ENCODE data around the gene HNRNPA1L2.
"Not testable (repeated sequence)": the region's sequence is repeated elsewhere in the genome, so short reads cannot be mapped to it uniquely, and the experiment has no call there.

Gene HNRNPA1L2

DNA sequence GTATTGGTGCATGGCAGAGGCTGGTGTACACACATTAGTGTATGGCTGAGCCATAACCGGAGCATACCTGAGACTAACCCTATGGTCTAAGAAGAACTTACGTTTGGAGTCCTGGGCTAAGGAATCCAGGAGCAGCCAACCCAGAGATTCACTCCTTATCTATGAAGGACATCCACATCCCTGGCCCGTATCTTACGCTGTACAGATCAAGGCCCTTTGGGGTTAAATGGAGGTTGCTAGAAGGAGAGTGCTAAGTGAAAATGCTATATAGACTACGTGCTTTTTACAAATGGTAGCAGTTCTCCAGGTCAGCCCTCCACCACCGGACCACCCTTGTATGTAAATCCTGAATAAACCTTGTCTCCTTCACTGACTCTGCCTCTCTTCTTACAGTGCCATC is 8.5 kb downstream of the HNRNPA1L2 start:
- no peak for DNase-seq

- DNase-seq = no peak
Measured at GRCh38 chr13:52651897-52652195, 9.6 kb downstream of the HNRNPA1L2 start.

DNA sequence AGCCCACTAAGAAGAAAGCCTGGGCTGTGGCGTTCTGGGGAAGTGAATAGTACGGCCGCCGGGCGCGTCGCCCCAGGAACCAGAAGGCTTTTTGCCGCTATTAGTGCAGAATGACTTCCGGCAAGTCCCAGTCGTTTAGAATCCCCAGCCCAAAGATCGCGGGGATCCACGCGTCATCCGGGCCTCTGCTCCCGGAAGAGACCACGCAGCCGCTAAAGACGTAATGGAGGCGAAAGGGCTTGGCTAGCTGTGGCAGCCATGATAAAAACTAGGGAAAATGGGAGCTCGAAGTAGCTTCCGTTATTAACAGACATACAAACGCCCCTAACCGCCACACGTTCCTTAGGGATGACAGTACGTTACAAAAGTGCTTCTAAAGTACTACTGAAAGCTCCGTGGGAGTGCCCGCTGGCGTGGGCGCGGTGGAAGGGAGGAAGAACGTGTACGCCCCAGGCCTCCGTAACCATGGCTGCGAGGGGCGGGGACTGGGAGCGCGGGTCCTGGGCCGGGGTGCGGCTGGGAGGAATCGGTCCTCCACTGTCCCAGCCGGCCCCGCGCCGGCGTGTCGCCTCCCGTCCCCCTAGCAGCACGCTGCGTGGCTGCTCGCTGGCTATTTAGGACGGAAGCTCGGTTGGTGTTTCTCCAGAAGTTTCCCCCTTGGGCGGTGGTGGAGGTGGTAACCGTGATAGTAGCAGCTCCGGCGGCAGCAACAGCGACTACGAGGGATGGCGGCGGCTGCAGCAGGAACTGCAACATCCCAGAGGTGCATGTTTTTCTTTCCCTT is 10.2 kb downstream of the HNRNPA1L2 start, which contains the start of gene SUGT1:
Gene SUGT1, plus strand, starts transcription at position 641 of the 784 bp plus-strand sequence. Its CDS starts 85 bp downstream, at position 726.
- DNase-seq = peak; percentile 91

GRCh38 chr13:52652980-52653303 is 10.7 kb downstream of the HNRNPA1L2 start:
- no peak for DNase-seq

- DNase-seq = no peak
Measured at GRCh38 chr13:52659340-52659739, 17.1 kb downstream of the HNRNPA1L2 start.

DNA sequence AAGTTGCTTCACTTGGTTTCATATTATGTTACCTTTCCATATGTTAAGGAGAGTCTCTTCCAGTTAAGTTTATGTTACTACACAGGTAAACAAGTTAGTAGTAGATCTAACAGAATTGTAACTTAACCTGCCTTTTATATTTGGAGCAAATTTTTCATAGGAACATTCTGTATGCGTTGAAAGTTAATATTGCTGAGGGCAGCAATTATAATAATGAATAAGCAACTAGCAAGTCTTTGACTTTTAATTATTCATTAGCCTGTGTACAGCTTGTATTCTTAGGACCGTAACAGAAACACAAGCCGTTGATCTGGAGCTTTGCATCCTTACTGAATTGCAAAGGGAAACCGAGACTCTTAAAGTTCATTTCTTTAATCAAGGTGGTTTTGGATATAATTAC is 22.0 kb downstream of the HNRNPA1L2 start:
- DNase-seq = no peak

DNA sequence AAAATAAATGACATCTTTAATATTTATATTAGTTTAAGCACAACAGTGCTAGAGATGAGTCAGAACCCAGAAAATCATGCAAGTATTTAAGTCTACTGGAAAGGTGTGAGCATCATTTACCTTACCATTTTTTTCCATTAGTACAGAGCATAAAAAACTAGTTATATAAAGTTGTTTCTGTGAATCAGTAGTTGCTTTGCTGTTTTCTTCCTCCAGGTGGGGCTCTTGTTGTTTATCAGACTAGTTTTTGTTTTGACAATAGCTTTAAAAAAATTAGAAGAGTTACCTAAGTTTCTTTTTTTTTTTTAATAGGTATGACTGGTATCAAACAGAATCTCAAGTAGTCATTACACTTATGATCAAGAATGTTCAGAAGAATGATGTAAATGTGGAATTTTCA is 23.1 kb downstream of the HNRNPA1L2 start:
- DNase-seq = no peak

GRCh38 chr13:52669677-52670076 is 27.4 kb downstream of the HNRNPA1L2 start:
- DNase-seq = no peak

DNA sequence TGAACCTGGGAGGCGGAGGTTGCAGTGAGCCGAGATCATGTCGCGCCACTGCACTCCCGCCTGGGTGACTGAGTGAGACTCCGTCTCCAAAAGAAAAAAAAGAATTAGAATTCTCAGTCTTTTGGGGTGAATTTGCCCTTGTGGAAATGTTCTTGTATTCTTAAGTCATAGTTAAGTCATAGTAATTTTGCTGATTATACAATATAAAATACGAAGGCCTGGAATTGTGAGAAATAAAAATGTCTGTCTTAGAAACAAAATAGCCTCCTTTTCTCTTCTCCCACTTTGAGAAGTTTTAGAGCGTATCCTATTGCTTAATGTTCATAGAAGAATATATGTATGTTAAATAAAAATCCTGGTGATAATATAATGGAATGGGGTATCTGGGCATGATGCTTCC is 28.5 kb downstream of the HNRNPA1L2 start:
- no peak for DNase-seq

DNA sequence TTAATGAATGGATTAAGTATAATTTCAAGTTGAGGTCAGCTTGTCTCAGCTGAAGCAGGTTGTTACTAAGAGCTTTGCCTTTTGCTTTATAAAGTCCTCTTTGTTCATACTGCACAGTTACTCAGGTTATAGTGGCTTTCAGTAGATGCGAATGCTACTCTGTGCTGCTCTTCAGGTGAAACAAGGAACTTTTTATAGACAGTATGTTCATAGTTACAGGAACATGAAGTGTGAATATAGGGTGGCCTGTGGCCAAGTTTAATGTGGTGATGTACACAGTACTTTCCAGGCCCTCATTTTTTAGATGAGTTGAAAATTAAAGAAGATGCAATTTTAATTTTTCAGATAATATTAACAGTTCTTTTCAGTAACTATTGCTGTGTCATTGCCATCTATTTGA is 31.2 kb downstream of the HNRNPA1L2 start:
- no peak for DNase-seq

GRCh38 chr13:52677823-52678222 is 35.6 kb downstream of the HNRNPA1L2 start:
- no peak for DNase-seq

GRCh38 chr13:52685806-52686205 is 43.6 kb downstream of the HNRNPA1L2 start:
- DNase-seq = not testable (repeated sequence)

GRCh38 chr13:52686376-52686775 is 44.1 kb downstream of the HNRNPA1L2 start:
- DNase-seq = no peak
